Measurements from ENCODE around the gene GUCD1.

DNA sequence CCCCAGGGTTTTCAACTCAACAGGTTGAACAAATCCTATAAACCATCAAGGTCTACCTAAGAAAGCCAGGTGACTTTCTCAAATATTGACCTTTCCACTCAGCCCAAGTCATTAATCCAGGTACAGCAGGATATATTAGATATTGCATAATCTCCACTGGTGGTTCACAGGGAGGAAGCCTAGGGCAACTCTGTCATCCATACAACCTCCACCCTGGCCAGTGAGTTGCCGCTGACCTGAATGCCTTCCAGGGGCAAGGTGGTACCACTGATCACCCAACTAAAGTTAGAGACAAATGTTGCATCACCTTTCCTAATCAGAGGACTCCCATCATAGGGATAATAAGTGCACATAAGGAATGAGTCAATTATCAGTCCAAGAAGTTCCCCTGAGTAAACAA, 22.9 kb downstream of the GUCD1 start:
- TF ChIP-seq POLR2AphosphoS5 (IDR thresholded peaks at IDR 0.05; ENCODE audit: low read depth, low read length) (no peak), TAF1 (IDR thresholded peaks at IDR 0.05; ENCODE audit: low read depth, low read length) (no peak)

Data from GM12891 (cell line).